Activated CD4-positive, CD25-positive, alpha-beta regulatory T cell treated with anti-CD3 and anti-CD28 coated beads, Interleukin-2, amount 50 U/mL, for 16 hours (primary cell): ENCODE measurements around the gene CDK2.

ENCODE experiments used
- DNase-seq: peaks from one replicate; pipeline ENCODE4 v3.0.0-alpha.2; 2020; ENCODE audit warnings: low read depth, low spot score

Gene CDK2

GRCh38 chr12:56011509-56012090, 45.0 kb downstream of the CDK2 start:
- no peak for DNase-seq

GRCh38 chr12:56013482-56013881, 46.9 kb downstream of the CDK2 start:
- no peak for DNase-seq

- DNase-seq: no peak
These were observed 47.6 kb downstream of the CDK2 start for GRCh38 chr12:56014205-56014604.

- no peak for DNase-seq
These were observed 50.6 kb downstream of the CDK2 start for GRCh38 chr12:56017181-56017580.

- DNase-seq: no peak
These were observed 51.7 kb downstream of the CDK2 start for GRCh38 chr12:56018356-56018755.

GRCh38 chr12:56020423-56021184, 54.0 kb downstream of the CDK2 start, which contains the start of gene IKZF4:
Gene IKZF4, plus strand, starts transcription at chr12:56021043. Its CDS starts 451 bp downstream, at chr12:56021494.
- no peak for DNase-seq

GRCh38 chr12:56021889-56022497, 55.4 kb downstream of the CDK2 start:
- DNase-seq: no peak
